ENCODE data around the gene ABCA1.

Gene ABCA1

GRCh38 chr9:104838958-104839357 lies 89.0 kb downstream of the ABCA1 start:
- Histone ChIP-seq H3K4me1 (ENCODE audit: control extremely low read depth in 1 of 4, control insufficient read depth in 4 of 4, insufficient read depth in 4 of 4, low read length in 3 of 4) (peaks cover 12 to 27% (median 17%) of the 10 kb centered on the region in 4 experiments), H3K4me3 (ENCODE audit: control insufficient read depth in 1 of 7, extremely low read depth in 1 of 7, insufficient read depth in 4 of 7, low read depth in 2 of 7, low read length in 6 of 7) (no peak overlapping the region), H3K9me3 (ENCODE audit: control extremely low read depth in 1 of 5, control insufficient read depth in 4 of 5, insufficient read depth in 2 of 5, low read depth in 1 of 5, low read length in 4 of 5) (no peaks in the 10 kb centered on the region), H3K36me3 (ENCODE audit: control insufficient read depth in 4 of 4, insufficient read depth in 4 of 4, low read length in 3 of 4) (peaks cover 0 to 8% (median 3%) of the 10 kb centered on the region in 4 experiments), H3K27me3 (replicated peaks in 2 of 5; ENCODE audit: control insufficient read depth in 4 of 5, insufficient read depth in 5 of 5, low read length in 4 of 5) (no peaks in the 10 kb centered on the region), H3K27ac (ENCODE audit: insufficient read depth in 1 of 2, low read depth in 1 of 2, low read length in 2 of 2, poor library complexity in 1 of 2, severe bottlenecking in 2 of 2) (no peak overlapping the region)
- DNase-seq, result no peak
- 100% methylated on average over 5 of the region's 5 CpGs for WGBS (ENCODE audit: insufficient coverage)
- CTCF ChIA-PET, result interaction anchor here (1.0 kb wide), 1 partner anchor 20 kb away, joined by 5 read pairs; no protein-coding TSS in a partner anchor
- POLR2A ChIA-PET, result no interaction called here

DNA sequence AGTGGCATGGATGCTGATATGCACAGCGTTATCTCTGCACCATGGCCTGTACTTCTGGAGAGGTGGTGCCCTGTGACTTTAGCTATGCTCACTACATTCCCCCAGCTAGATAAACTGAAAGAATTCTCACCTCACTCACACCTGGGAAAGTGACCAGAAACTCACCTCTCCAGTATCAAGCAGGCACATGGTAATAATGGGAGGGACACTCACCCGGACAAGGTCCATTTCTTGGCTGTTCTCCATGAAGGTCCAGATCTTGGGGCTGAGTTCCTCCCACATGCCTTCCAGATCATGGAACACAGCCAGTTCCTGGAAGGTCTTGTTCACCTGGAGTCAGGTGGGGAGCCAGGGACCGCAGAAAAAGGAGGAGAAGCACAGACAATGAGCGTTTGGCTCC lies 91.2 kb downstream of the ABCA1 start:
- DNase-seq, result no peak
- POLR2A ChIA-PET, result no interaction called here

DNA sequence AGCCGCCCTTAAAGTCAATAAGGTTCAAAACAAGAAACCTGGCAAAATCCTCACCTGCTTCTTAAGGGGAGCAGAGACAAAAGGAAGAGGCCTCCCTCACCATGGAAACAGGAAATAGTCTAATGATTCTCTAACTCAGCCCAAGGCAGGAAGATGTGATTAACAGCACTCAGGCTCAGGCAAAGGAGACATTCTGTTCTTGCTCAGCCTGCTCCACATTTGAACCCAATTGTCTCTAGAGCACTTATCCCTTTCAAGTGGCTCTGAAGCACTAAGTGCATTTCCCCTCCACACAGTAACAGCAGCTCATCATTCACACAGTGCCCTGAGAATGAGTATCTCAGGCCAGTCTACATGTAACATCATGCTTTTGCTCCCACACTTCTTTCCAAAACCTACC lies 91.7 kb downstream of the ABCA1 start:
- WGBS (ENCODE audit: insufficient coverage), result 100% methylated on average over 1 of the region's 1 CpG
- no peak overlapping the region for H3K4me3 ChIP-seq (ENCODE audit: control insufficient read depth in 1 of 7, extremely low read depth in 1 of 7, insufficient read depth in 4 of 7, low read depth in 2 of 7, low read length in 6 of 7)
- no peaks in the 10 kb centered on the region for H3K27me3 ChIP-seq (replicated peaks in 2 of 5; ENCODE audit: control insufficient read depth in 4 of 5, insufficient read depth in 5 of 5, low read length in 4 of 5)
- H3K9me3 ChIP-seq (ENCODE audit: control extremely low read depth in 1 of 5, control insufficient read depth in 4 of 5, insufficient read depth in 2 of 5, low read depth in 1 of 5, low read length in 4 of 5), result no peaks in the 10 kb centered on the region
- peaks cover 0 to 12% (median 7%) of the 10 kb centered on the region in 4 experiments for H3K36me3 ChIP-seq (ENCODE audit: control insufficient read depth in 4 of 4, insufficient read depth in 4 of 4, low read length in 3 of 4)
- H3K27ac ChIP-seq (ENCODE audit: insufficient read depth in 1 of 2, low read depth in 1 of 2, low read length in 2 of 2, poor library complexity in 1 of 2, severe bottlenecking in 2 of 2), result no peak overlapping the region
- DNase-seq, result peak in 2 of 3 donors; percentile 7 to 24
- H3K4me1 ChIP-seq (ENCODE audit: control extremely low read depth in 1 of 4, control insufficient read depth in 4 of 4, insufficient read depth in 4 of 4, low read length in 3 of 4), result peaks cover 12 to 32% (median 18%) of the 10 kb centered on the region in 4 experiments
- ChIA-PET CTCF (no interaction called here), POLR2A (no interaction called here)

More for the DNA sequence above, 91.2 kb downstream of the ABCA1 start:
- Histone ChIP-seq H3K27me3 (replicated peaks in 2 of 5; ENCODE audit: control insufficient read depth in 4 of 5, insufficient read depth in 5 of 5, low read length in 4 of 5) (no peaks in the 10 kb centered on the region), H3K4me1 (ENCODE audit: control extremely low read depth in 1 of 4, control insufficient read depth in 4 of 4, insufficient read depth in 4 of 4, low read length in 3 of 4) (peaks cover 12 to 32% (median 18%) of the 10 kb centered on the region in 4 experiments), H3K4me3 (ENCODE audit: control insufficient read depth in 1 of 7, extremely low read depth in 1 of 7, insufficient read depth in 4 of 7, low read depth in 2 of 7, low read length in 6 of 7) (no peak overlapping the region), H3K27ac (ENCODE audit: insufficient read depth in 1 of 2, low read depth in 1 of 2, low read length in 2 of 2, poor library complexity in 1 of 2, severe bottlenecking in 2 of 2) (no peak overlapping the region), H3K36me3 (ENCODE audit: control insufficient read depth in 4 of 4, insufficient read depth in 4 of 4, low read length in 3 of 4) (peaks cover 0 to 8% (median 7%) of the 10 kb centered on the region in 4 experiments), H3K9me3 (ENCODE audit: control extremely low read depth in 1 of 5, control insufficient read depth in 4 of 5, insufficient read depth in 2 of 5, low read depth in 1 of 5, low read length in 4 of 5) (no peaks in the 10 kb centered on the region)
- CTCF ChIA-PET, result interaction anchor here (1.1 kb wide), 1 partner anchor 578 kb away, joined by 3 read pairs; no protein-coding TSS in a partner anchor
- 100% methylated on average over 4 of the region's 4 CpGs for WGBS (ENCODE audit: insufficient coverage)

GRCh38 chr9:104835161-104835560 lies 92.8 kb downstream of the ABCA1 start:
- peak in 2 of 3 donors; percentile 63 to 64 for DNase-seq
- H3K9me3 ChIP-seq (ENCODE audit: control extremely low read depth in 1 of 5, control insufficient read depth in 4 of 5, insufficient read depth in 2 of 5, low read depth in 1 of 5, low read length in 4 of 5), result no peaks in the 10 kb centered on the region
- H3K4me3 ChIP-seq (ENCODE audit: control insufficient read depth in 1 of 7, extremely low read depth in 1 of 7, insufficient read depth in 4 of 7, low read depth in 2 of 7, low read length in 6 of 7), result no peak overlapping the region
- H3K27me3 ChIP-seq (replicated peaks in 2 of 5; ENCODE audit: control insufficient read depth in 4 of 5, insufficient read depth in 5 of 5, low read length in 4 of 5), result no peaks in the 10 kb centered on the region
- ChIA-PET POLR2A (interaction anchor here (0.7 kb wide), 1 partner anchor 15 kb away, joined by 5 read pairs; no protein-coding TSS in a partner anchor), CTCF (interaction anchor here (1.0 kb wide), 1 partner anchor 324 kb away, joined by 3 read pairs; no protein-coding TSS in a partner anchor)
- H3K27ac ChIP-seq (ENCODE audit: insufficient read depth in 1 of 2, low read depth in 1 of 2, low read length in 2 of 2, poor library complexity in 1 of 2, severe bottlenecking in 2 of 2), result no peak overlapping the region
- peaks cover 12 to 39% (median 23%) of the 10 kb centered on the region in 4 experiments for H3K4me1 ChIP-seq (ENCODE audit: control extremely low read depth in 1 of 4, control insufficient read depth in 4 of 4, insufficient read depth in 4 of 4, low read length in 3 of 4)
- H3K36me3 ChIP-seq (ENCODE audit: control insufficient read depth in 4 of 4, insufficient read depth in 4 of 4, low read length in 3 of 4), result peaks cover 0 to 12% (median 7%) of the 10 kb centered on the region in 4 experiments
- 100% methylated on average over 3 of the region's 3 CpGs for WGBS (ENCODE audit: insufficient coverage)

DNA sequence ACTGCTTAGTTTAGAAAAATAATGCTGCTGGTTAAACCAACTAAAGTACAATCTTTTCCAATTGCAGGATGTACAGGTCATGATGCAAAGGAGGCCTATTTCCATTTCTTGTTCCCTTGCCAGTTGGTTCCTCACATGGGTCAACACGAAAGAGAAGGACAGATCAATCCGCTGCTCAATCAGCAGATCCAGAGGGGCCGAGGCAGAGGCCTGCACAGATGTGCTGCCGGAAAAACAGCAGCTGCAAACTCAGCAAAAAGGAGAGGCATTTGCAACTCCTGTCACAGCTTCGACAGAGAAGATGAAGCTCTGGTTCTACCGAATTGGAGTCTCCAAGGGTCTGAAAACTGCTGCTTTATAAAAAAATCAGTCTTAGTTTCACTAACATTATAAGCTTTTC lies 94.3 kb downstream of the ABCA1 start:
- Histone ChIP-seq H3K27me3 (replicated peaks in 2 of 5; ENCODE audit: control insufficient read depth in 4 of 5, insufficient read depth in 5 of 5, low read length in 4 of 5) (no peaks in the 10 kb centered on the region), H3K9me3 (ENCODE audit: control extremely low read depth in 1 of 5, control insufficient read depth in 4 of 5, insufficient read depth in 2 of 5, low read depth in 1 of 5, low read length in 4 of 5) (no peaks in the 10 kb centered on the region), H3K4me1 (ENCODE audit: control extremely low read depth in 1 of 4, control insufficient read depth in 4 of 4, insufficient read depth in 4 of 4, low read length in 3 of 4) (peaks cover 16 to 52% (median 29%) of the 10 kb centered on the region in 4 experiments), H3K36me3 (ENCODE audit: control insufficient read depth in 4 of 4, insufficient read depth in 4 of 4, low read length in 3 of 4) (peaks cover 4 to 12% (median 6%) of the 10 kb centered on the region in 4 experiments), H3K4me3 (ENCODE audit: control insufficient read depth in 1 of 7, extremely low read depth in 1 of 7, insufficient read depth in 4 of 7, low read depth in 2 of 7, low read length in 6 of 7) (no peak overlapping the region), H3K27ac (ENCODE audit: insufficient read depth in 1 of 2, low read depth in 1 of 2, low read length in 2 of 2, poor library complexity in 1 of 2, severe bottlenecking in 2 of 2) (no peak overlapping the region)
- no peak for DNase-seq
- ChIA-PET POLR2A (no interaction called here), CTCF (interaction anchor here (0.6 kb wide), 1 partner anchor 56 kb away, joined by 3 read pairs; no protein-coding TSS in a partner anchor)
- WGBS (ENCODE audit: insufficient coverage), result 100% methylated on average over 6 of the region's 6 CpGs

GRCh38 chr9:104831681-104832080 lies 96.3 kb downstream of the ABCA1 start:
- H3K9me3 ChIP-seq (ENCODE audit: control extremely low read depth in 1 of 5, control insufficient read depth in 4 of 5, insufficient read depth in 2 of 5, low read depth in 1 of 5, low read length in 4 of 5), result no peaks in the 10 kb centered on the region
- H3K4me1 ChIP-seq (ENCODE audit: control extremely low read depth in 1 of 4, control insufficient read depth in 4 of 4, insufficient read depth in 4 of 4, low read length in 3 of 4), result peaks cover 15 to 48% (median 29%) of the 10 kb centered on the region in 4 experiments
- ChIA-PET CTCF (no interaction called here), POLR2A (no interaction called here)
- H3K36me3 ChIP-seq (ENCODE audit: control insufficient read depth in 4 of 4, insufficient read depth in 4 of 4, low read length in 3 of 4), result peaks cover 11 to 15% (median 13%) of the 10 kb centered on the region in 4 experiments
- DNase-seq, result no peak
- 100% methylated on average over 1 of the region's 3 CpGs for WGBS (ENCODE audit: insufficient coverage)
- no peak overlapping the region for H3K27ac ChIP-seq (ENCODE audit: insufficient read depth in 1 of 2, low read depth in 1 of 2, low read length in 2 of 2, poor library complexity in 1 of 2, severe bottlenecking in 2 of 2)
- H3K27me3 ChIP-seq (replicated peaks in 2 of 5; ENCODE audit: control insufficient read depth in 4 of 5, insufficient read depth in 5 of 5, low read length in 4 of 5), result no peaks in the 10 kb centered on the region
- no peak overlapping the region for H3K4me3 ChIP-seq (ENCODE audit: control insufficient read depth in 1 of 7, extremely low read depth in 1 of 7, insufficient read depth in 4 of 7, low read depth in 2 of 7, low read length in 6 of 7)

DNA sequence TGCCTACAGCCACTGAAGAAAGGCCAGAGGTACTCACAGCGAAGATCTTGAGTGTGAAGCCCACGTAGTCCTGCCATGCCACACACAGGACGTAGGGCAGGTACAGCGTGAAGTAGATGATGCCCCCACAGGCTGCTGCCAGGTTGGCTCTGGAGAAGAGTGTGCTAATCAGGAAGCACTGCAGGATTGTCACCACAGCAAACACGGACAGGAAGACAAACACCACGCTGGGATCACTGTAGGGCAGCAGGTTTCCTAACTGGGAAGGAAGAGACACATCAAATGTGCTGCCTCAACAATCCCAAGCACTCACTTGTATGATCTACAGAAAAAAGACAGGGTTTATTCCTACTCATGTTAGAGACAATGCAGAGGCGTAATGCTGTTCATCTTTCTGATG lies 101.0 kb downstream of the ABCA1 start:
- 97% methylated on average over 6 of the region's 7 CpGs for WGBS (ENCODE audit: insufficient coverage)
- Histone ChIP-seq H3K9me3 (ENCODE audit: control extremely low read depth in 1 of 5, control insufficient read depth in 4 of 5, insufficient read depth in 2 of 5, low read depth in 1 of 5, low read length in 4 of 5) (no peaks in the 10 kb centered on the region), H3K27me3 (replicated peaks in 2 of 5; ENCODE audit: control insufficient read depth in 4 of 5, insufficient read depth in 5 of 5, low read length in 4 of 5) (no peaks in the 10 kb centered on the region), H3K4me1 (ENCODE audit: control extremely low read depth in 1 of 4, control insufficient read depth in 4 of 4, insufficient read depth in 4 of 4, low read length in 3 of 4) (peaks cover 3 to 20% (median 12%) of the 10 kb centered on the region in 4 experiments), H3K27ac (ENCODE audit: insufficient read depth in 1 of 2, low read depth in 1 of 2, low read length in 2 of 2, poor library complexity in 1 of 2, severe bottlenecking in 2 of 2) (no peak overlapping the region), H3K36me3 (ENCODE audit: control insufficient read depth in 4 of 4, insufficient read depth in 4 of 4, low read length in 3 of 4) (peaks cover 16 to 36% (median 22%) of the 10 kb centered on the region in 4 experiments), H3K4me3 (ENCODE audit: control insufficient read depth in 1 of 7, extremely low read depth in 1 of 7, insufficient read depth in 4 of 7, low read depth in 2 of 7, low read length in 6 of 7) (no peak overlapping the region)
- CTCF ChIA-PET, result no interaction called here
- POLR2A ChIA-PET, result no interaction called here
- no peak for DNase-seq
